OCI-LY7 (cell line): ENCODE data around the gene CLEC16A. TPM values are rescaled to one million over a fixed set of nuclear protein-coding genes. Genes with fewer than 3 reads are reported as not detected.

Experiments
- BruUV-seq: library from RNA; stranded (reverse); fragments of 400-500 nt; replicated peaks from 2 replicates; lab custom pipeline; 2021; lab: Mats Ljungman, UMichigan
- CTCF ChIA-PET: fragments of 300-600 bp; sonication (Branson Sonifier 250); formaldehyde crosslinking; loops from one replicate; lab custom pipeline; 2022; ENCODE audit warnings: antibody characterized with exemption; ENCODE audit not compliant: unreplicated experiment; lab: Charles Lee
- POLR2A ChIA-PET: fragments of 300-600 bp; sonication (Branson Sonifier 250); formaldehyde crosslinking; loops from one replicate; lab custom pipeline; 2022; ENCODE audit warnings: antibody characterized with exemption; lab: Charles Lee
- DNase-seq: peaks from one replicate; pipeline ENCODE4 v3.0.0-alpha.2; 2015; ENCODE audit warnings: low spot score
- H2AFZ ChIP-seq: fragments of 200-600 bp; sonication (generic), shearing (Covaris generic); 2 replicates; pipeline ENCODE4 v1.6.1; 2014; ENCODE audit warnings: mild to moderate bottlenecking, antibody characterized with exemption, low read length, moderate library complexity
- H3K27ac ChIP-seq: fragments of 200-600 bp; sonication (generic); 2 replicates; pipeline ENCODE4 v1.5.1; 2014; ENCODE audit warnings: mixed run types, low read depth, mild to moderate bottlenecking, moderate library complexity, low read length, inconsistent platforms; ENCODE audit not compliant: poor library complexity, severe bottlenecking
- H3K36me3 ChIP-seq: fragments of 200-600 bp; sonication (generic); 2 replicates; pipeline ENCODE4 v1.6.1; 2014; ENCODE audit warnings: mild to moderate bottlenecking, antibody characterized with exemption, low read length, moderate library complexity, mixed read lengths; ENCODE audit not compliant: insufficient read depth
- H3K4me1 ChIP-seq: fragments of 200-600 bp; sonication (generic); 2 replicates; pipeline ENCODE4 v1.5.1; 2014; ENCODE audit warnings: mild to moderate bottlenecking, low read length; ENCODE audit not compliant: insufficient read depth, poor library complexity, severe bottlenecking
- H3K4me2 ChIP-seq: fragments of 200-600 bp; sonication (generic); 2 replicates; pipeline ENCODE4 v1.6.1; 2014; ENCODE audit warnings: mild to moderate bottlenecking, low read length
- H3K4me3 ChIP-seq: fragments of 200-600 bp; sonication (generic); 2 replicates; pipeline ENCODE4 v1.5.1; 2014; ENCODE audit warnings: mild to moderate bottlenecking, low read depth, low read length; ENCODE audit not compliant: poor library complexity, severe bottlenecking
- H3K79me2 ChIP-seq: fragments of 200-600 bp; sonication (generic); 2 replicates; pipeline ENCODE4 v1.6.1; 2016; ENCODE audit warnings: low read depth, mild to moderate bottlenecking, low read length, moderate library complexity, mixed read lengths; ENCODE audit not compliant: insufficient read depth
- H3K9me2 ChIP-seq: fragments of 200-600 bp; sonication (generic); 2 replicates; pipeline ENCODE4 v1.6.1; 2016; ENCODE audit warnings: mild to moderate bottlenecking, low read length, mixed read lengths; ENCODE audit not compliant: insufficient read depth
- H3K9me3 ChIP-seq: fragments of 200-600 bp; sonication (generic); 2 replicates; pipeline ENCODE4 v1.6.1; 2014; ENCODE audit warnings: mild to moderate bottlenecking, mixed run types, low read length, mixed read lengths
- H4K20me1 ChIP-seq: fragments of 200-600 bp; sonication (generic); 2 replicates; pipeline ENCODE4 v1.6.1; 2014; ENCODE audit warnings: mild to moderate bottlenecking, antibody characterized with exemption, low read length, moderate library complexity, mixed read lengths; ENCODE audit not compliant: insufficient read depth
- CTCF ChIP-seq: fragments of 200-600 bp; sonication (generic); conservative IDR thresholded peaks from 2 replicates; pipeline ENCODE4 v1.5.1; 2014; ENCODE audit warnings: mild to moderate bottlenecking, antibody characterized with exemption, low read length, moderate library complexity, mixed read lengths
- EZH2phosphoT487 ChIP-seq: fragments of 200-600 bp; sonication (generic); IDR thresholded peaks from 2 replicates; pipeline ENCODE4 v1.6.1; 2018; ENCODE audit warnings: low read depth, borderline replicate concordance, mild to moderate bottlenecking, mixed run types, antibody characterized with exemption, low read length, moderate library complexity, mixed read lengths
- intact Hi-C: fragments of 100-400 bp; cut with micrococcal nuclease; formaldehyde crosslinking; loops from one replicate; pipeline ENCODE4 v1.10.0; 2022; ENCODE audit not compliant: unreplicated experiment
- total RNA-seq, 2 experiments: library from RNA; depleted of rRNA in 1 of 2; stranded (reverse); fragments of >200 nt in 1 of 2; shearing (Covaris generic) in 1 of 2; gene quantifications; 2 replicates each; pipeline ENCODE4 v1.2.3, GENCODE V29; 2014 to 2022

CLEC16A gene
- total RNA-seq, 2 experiments from 2014 or later, result 26.2 to 50.9 TPM

GRCh38 chr16:11165894-11166665 lies 221.7 kb downstream of the CLEC16A start:
- Histone ChIP-seq H3K9me3 (no peaks in the 10 kb centered on the region), H3K4me3 (no peak overlapping the region), H3K9me2 (no peaks in the 10 kb centered on the region), H4K20me1 (no peaks in the 10 kb centered on the region), H3K36me3 (peaks cover 16% of the 10 kb centered on the region; the same call in 1 of the 2 replicates), H3K4me1 (no peaks in the 10 kb centered on the region), H2AFZ (no peak overlapping the region), H3K4me2 (no peak overlapping the region), H3K27ac (no peak overlapping the region), H3K79me2 (no peaks in the 10 kb centered on the region)
- TF ChIP-seq EZH2phosphoT487 (no peak), CTCF (no peak)
- CTCF ChIA-PET, result no interaction called here
- DNase-seq, result no peak
- BruUV-seq, result no TSS peak
- POLR2A ChIA-PET, result interaction anchor here (0.6 kb wide), 1 partner anchor 43 kb away, joined by 5 read pairs; no protein-coding TSS in a partner anchor
- intact Hi-C loops, result no loop called here

GRCh38 chr16:11167581-11167980 lies 223.2 kb downstream of the CLEC16A start:
- ChIA-PET POLR2A (interaction anchor here (0.5 to 1.1 kb wide), 2 partner anchors 10 to 11 kb away, joined by 3 read pairs; no protein-coding TSS in a partner anchor), CTCF (no interaction called here)
- Histone ChIP-seq H3K9me3 (no peaks in the 10 kb centered on the region), H3K4me3 (no peak overlapping the region), H3K4me2 (no peak overlapping the region), H3K27ac (no peak overlapping the region), H3K36me3 (peaks cover 21% of the 10 kb centered on the region; the same call in 1 of the 2 replicates), H3K79me2 (no peaks in the 10 kb centered on the region), H3K9me2 (no peaks in the 10 kb centered on the region), H2AFZ (no peak overlapping the region), H4K20me1 (no peaks in the 10 kb centered on the region), H3K4me1 (no peaks in the 10 kb centered on the region)
- intact Hi-C loops, result no loop called here
- no peak for DNase-seq
- no TSS peak for BruUV-seq
- no peak for TF ChIP-seq EZH2phosphoT487
- no peak for TF ChIP-seq CTCF

GRCh38 chr16:11168386-11169051 lies 224.2 kb downstream of the CLEC16A start:
- TF ChIP-seq CTCF (no peak), EZH2phosphoT487 (no peak)
- H3K4me1 ChIP-seq, result no peaks in the 10 kb centered on the region
- H3K27ac ChIP-seq, result no peak overlapping the region
- CTCF ChIA-PET, result no interaction called here
- H3K4me3 ChIP-seq, result no peak overlapping the region
- H3K9me3 ChIP-seq, result no peaks in the 10 kb centered on the region
- no peaks in the 10 kb centered on the region for H3K79me2 ChIP-seq
- POLR2A ChIA-PET, result no interaction called here
- no peak overlapping the region for H2AFZ ChIP-seq
- intact Hi-C loops, result no loop called here
- peaks cover 21% of the 10 kb centered on the region; the same call in 1 of the 2 replicates for H3K36me3 ChIP-seq
- no TSS peak for BruUV-seq
- no peak for DNase-seq
- no peak overlapping the region for H3K4me2 ChIP-seq
- H4K20me1 ChIP-seq, result no peaks in the 10 kb centered on the region
- no peaks in the 10 kb centered on the region for H3K9me2 ChIP-seq
